H9 (cell line): ENCODE measurements around the gene YPEL5. TPM values are rescaled to one million over a fixed set of nuclear protein-coding genes. Genes with fewer than 3 reads are reported as not detected.

Experiments
- DNase-seq: peaks from one replicate; pipeline ENCODE4 v3.0.0-alpha.2; 2017
- H2AFZ ChIP-seq: one replicate; pipeline ENCODE4 v1.6.1; 2013; ENCODE audit warnings: mild to moderate bottlenecking, low read length, control low read depth, moderate library complexity
- H2AK5ac ChIP-seq: 2 replicates; pipeline ENCODE4 v1.6.1; 2013; ENCODE audit warnings: low read length, control low read depth, mixed read lengths; ENCODE audit not compliant: insufficient read length
- H2BK120ac ChIP-seq: one replicate; pipeline ENCODE4 v1.6.1; 2013; ENCODE audit warnings: low read depth, mild to moderate bottlenecking, low read length, control low read depth, inconsistent platforms; ENCODE audit not compliant: poor library complexity, severe bottlenecking
- H2BK12ac ChIP-seq: 2 replicates; pipeline ENCODE4 v1.6.1; 2013; ENCODE audit warnings: low read length, control low read depth, mixed read lengths, low read depth; ENCODE audit not compliant: insufficient read length
- H2BK15ac ChIP-seq: 2 replicates; pipeline ENCODE4 v1.6.1; 2013; ENCODE audit warnings: low read depth, low read length, control low read depth
- H2BK20ac ChIP-seq: one replicate; pipeline ENCODE4 v1.6.1; 2013; ENCODE audit warnings: low read depth, mild to moderate bottlenecking, low read length, control low read depth, inconsistent platforms; ENCODE audit not compliant: poor library complexity, severe bottlenecking
- H2BK5ac ChIP-seq: 2 replicates; pipeline ENCODE4 v1.6.1; 2013; ENCODE audit warnings: low read length, control low read depth, mixed read lengths; ENCODE audit not compliant: insufficient read length
- H3K14ac ChIP-seq: 2 replicates; pipeline ENCODE4 v1.6.1; 2013; ENCODE audit warnings: low read length, control low read depth; ENCODE audit not compliant: insufficient read depth
- H3K18ac ChIP-seq: 2 replicates; pipeline ENCODE4 v1.6.1; 2013; ENCODE audit warnings: low read depth, mild to moderate bottlenecking, mixed read lengths, low read length, control low read depth; ENCODE audit not compliant: insufficient read length
- H3K23ac ChIP-seq: 2 replicates; pipeline ENCODE4 v1.6.1; 2013; ENCODE audit warnings: low read length, control low read depth, mixed read lengths, low read depth; ENCODE audit not compliant: insufficient read length
- H3K23me2 ChIP-seq: 2 replicates; pipeline ENCODE4 v1.6.1; 2013; ENCODE audit warnings: low read depth, mild to moderate bottlenecking, mixed read lengths, low read length, control low read depth; ENCODE audit not compliant: insufficient read length, poor library complexity, severe bottlenecking
- H3K27ac ChIP-seq: 2 replicates; pipeline ENCODE4 v1.5.1; 2013; ENCODE audit warnings: low read length, control low read depth, mixed read lengths, low read depth; ENCODE audit not compliant: insufficient read length
- H3K27me3 ChIP-seq: 2 replicates; pipeline ENCODE4 v1.6.1; 2013; ENCODE audit warnings: low read length, control low read depth, inconsistent platforms; ENCODE audit not compliant: insufficient read depth
- H3K4ac ChIP-seq: 2 replicates; pipeline ENCODE4 v1.6.1; 2013; ENCODE audit warnings: low read depth, mild to moderate bottlenecking, control low read depth, inconsistent platforms, low read length, moderate library complexity
- H3K4me1 ChIP-seq: 2 replicates; pipeline ENCODE4 v1.6.1; 2013; ENCODE audit warnings: low read length, control low read depth, inconsistent platforms; ENCODE audit not compliant: insufficient read depth
- H3K4me2 ChIP-seq: 2 replicates; pipeline ENCODE4 v1.6.1; 2013; ENCODE audit warnings: low read length, control low read depth, mixed read lengths; ENCODE audit not compliant: insufficient read length, insufficient read depth
- H3K56ac ChIP-seq: 2 replicates; pipeline ENCODE4 v1.6.1; 2013; ENCODE audit warnings: low read depth, mild to moderate bottlenecking, mixed read lengths, low read length, control low read depth; ENCODE audit not compliant: insufficient read length
- H3K79me1 ChIP-seq: 2 replicates; pipeline ENCODE4 v1.6.1; 2013; ENCODE audit warnings: low read depth, mild to moderate bottlenecking, moderate library complexity, low read length, control low read depth, inconsistent platforms; ENCODE audit not compliant: insufficient read depth, poor library complexity, severe bottlenecking
- H3K79me2 ChIP-seq: 2 replicates; pipeline ENCODE4 v1.6.1; 2013; ENCODE audit warnings: low read length, control low read depth, inconsistent platforms; ENCODE audit not compliant: insufficient read depth
- H3K9ac ChIP-seq: 2 replicates; pipeline ENCODE4 v1.6.1; 2013; ENCODE audit warnings: low read length, control low read depth, mixed read lengths; ENCODE audit not compliant: insufficient read length; ENCODE audit errors: extremely low read depth
- H3K9me3 ChIP-seq: one replicate; pipeline ENCODE4 v1.6.1; 2013; ENCODE audit warnings: low read depth, low read length, inconsistent platforms; ENCODE audit not compliant: control insufficient read depth
- H3T11ph ChIP-seq: one replicate; pipeline ENCODE4 v1.6.1; 2013; ENCODE audit warnings: mild to moderate bottlenecking, low read length, control low read depth, inconsistent platforms
- H4K20me1 ChIP-seq: one replicate; pipeline ENCODE4 v1.6.1; 2013; ENCODE audit not compliant: control insufficient read depth, insufficient read length, insufficient read depth
- H4K5ac ChIP-seq: 2 replicates; pipeline ENCODE4 v1.6.1; 2013; ENCODE audit warnings: low read depth, mild to moderate bottlenecking, mixed read lengths, low read length, control low read depth; ENCODE audit not compliant: insufficient read length
- H4K8ac ChIP-seq: replicated peaks from 2 replicates; pipeline ENCODE4 v1.6.1; 2013; ENCODE audit warnings: low read length, control low read depth, mixed read lengths, low read depth; ENCODE audit not compliant: insufficient read length
- H4K91ac ChIP-seq: 2 replicates; pipeline ENCODE4 v1.6.1; 2013; ENCODE audit warnings: low read depth, mild to moderate bottlenecking, moderate library complexity, mixed read lengths, low read length, control low read depth; ENCODE audit not compliant: insufficient read length
- H3K27ac Mint-ChIP-seq, 3 experiments: 2 replicates in 2 of 3; 3 replicates in 1 of 3; pipeline ENCODE4 v1.8.0; 2020 to 2021; ENCODE audit warnings: mixed read lengths in 3 of 3, mild to moderate bottlenecking in 1 of 3, moderate library complexity in 1 of 3
- H3K27me3 Mint-ChIP-seq: 2 replicates; pipeline ENCODE4 v1.8.0; 2021; ENCODE audit warnings: low read depth, mild to moderate bottlenecking, moderate library complexity, mixed read lengths
- H3K36me3 Mint-ChIP-seq, 3 experiments: 2 replicates in 2 of 3; 3 replicates in 1 of 3; pipeline ENCODE4 v1.8.0; 2020 to 2021; ENCODE audit warnings: low read depth in 3 of 3, mixed read lengths in 3 of 3; ENCODE audit not compliant: insufficient read depth in 1 of 3
- H3K4me1 Mint-ChIP-seq, 2 experiments: 2 replicates each; pipeline ENCODE4 v1.8.0; 2020; ENCODE audit warnings: mixed read lengths in 2 of 2
- H3K4me3 Mint-ChIP-seq, 2 experiments: 2 replicates in 1 of 2; 3 replicates in 1 of 2; pipeline ENCODE4 v1.8.0; 2020 to 2021; ENCODE audit warnings: mild to moderate bottlenecking in 2 of 2, mixed read lengths in 2 of 2, moderate library complexity in 1 of 2
- H3K9me3 Mint-ChIP-seq, 2 experiments: 2 replicates in 1 of 2; 3 replicates in 1 of 2; pipeline ENCODE4 v1.8.0; 2020; ENCODE audit warnings: mild to moderate bottlenecking in 2 of 2, mixed read lengths in 2 of 2, moderate library complexity in 1 of 2
- WGBS: extraction: QIAGEN DNeasy Blood & Tissue Kit; methylation state at CpG from one replicate; pipeline ENCODE4 v1.1.7; 2013; ENCODE audit warnings: missing lambda C conversion rate, low lambda C conversion rate, mixed read lengths; ENCODE audit not compliant: insufficient read length; ENCODE audit errors: extremely low coverage; 5-methylcytosine and 5-hydroxymethylcytosine counted together
- total RNA-seq: library from RNA; stranded (reverse); gene quantifications from 2 replicates; pipeline ENCODE4 v1.2.1, GENCODE V29; 2021
- TF ChIP-seq, protein P1 (sequence below): fragments of 200-600 bp; sonication (generic); conservative IDR thresholded peaks from 3 replicates; pipeline ENCODE4 v1.8.0; 2021; ENCODE audit warnings: antibody characterized with exemption, mild to moderate bottlenecking

Gene YPEL5
- total RNA-seq, 1 experiment from 2014 or later, result 28.5 TPM

DNA sequence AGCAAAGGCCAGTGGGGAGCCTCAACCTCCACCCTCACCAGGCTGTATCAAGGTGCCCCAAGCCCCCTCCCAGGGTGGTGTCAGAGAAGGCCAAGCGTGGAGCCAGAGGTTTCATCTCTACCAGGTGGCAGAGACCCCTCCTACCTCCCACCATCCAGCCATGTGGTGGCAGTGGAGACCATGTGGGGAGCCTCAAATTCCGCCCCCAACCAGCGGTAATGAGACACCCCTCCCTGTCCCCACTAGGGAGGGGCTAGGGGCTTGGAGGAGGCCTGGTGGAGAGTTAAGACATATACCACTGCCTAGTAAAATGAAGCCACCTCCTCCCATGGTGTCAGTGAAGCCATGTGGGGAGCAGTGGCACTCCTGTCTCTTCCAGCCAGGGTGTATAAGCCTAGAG is 24.4 kb upstream of the YPEL5 start:
- H4K91ac ChIP-seq, result no peak overlapping the region
- Mint-ChIP-seq H3K27ac (no peak overlapping the region; a peak in 1 of 7 replicates), H3K9me3 (peaks cover 6 to 11% of the 10 kb centered on the region in 2 experiments), H3K27me3 (peaks cover 7% of the 10 kb centered on the region; the same call in 1 of the 2 replicates), H3K4me1 (peaks cover 2 to 3% of the 10 kb centered on the region in 2 experiments; a peak in 1 of 4 replicates), H3K4me3 (no peak overlapping the region), H3K36me3 (peaks cover 0 to 7% (median 1%) of the 10 kb centered on the region in 3 experiments; a peak in 2 of 7 replicates)
- peak; percentile 41 for DNase-seq
- H3K9me3 ChIP-seq, result no peaks in the 10 kb centered on the region
- H2AFZ ChIP-seq, result no peak overlapping the region
- no peaks in the 10 kb centered on the region for H3K4me1 ChIP-seq
- no peak overlapping the region for H3K27ac ChIP-seq
- no peak overlapping the region for H2BK15ac ChIP-seq
- H2BK5ac ChIP-seq, result no peak overlapping the region
- no peaks in the 10 kb centered on the region for H3K79me1 ChIP-seq
- no peak overlapping the region for H3K56ac ChIP-seq
- no peak overlapping the region for H2AK5ac ChIP-seq
- no peak overlapping the region for H2BK120ac ChIP-seq
- H3K4ac ChIP-seq, result no peak overlapping the region
- no peaks in the 10 kb centered on the region for H3K23me2 ChIP-seq
- no peak overlapping the region for H3K4me2 ChIP-seq
- no peaks in the 10 kb centered on the region for H4K20me1 ChIP-seq
- no peak overlapping the region for H3T11ph ChIP-seq
- H3K18ac ChIP-seq, result no peak overlapping the region
- no peaks in the 10 kb centered on the region for H3K27me3 ChIP-seq
- no peak overlapping the region for H4K8ac ChIP-seq
- no CpG with 5 or more reads among the region's 3 CpGs for WGBS
- no peak overlapping the region for H3K23ac ChIP-seq
- H2BK20ac ChIP-seq, result no peak overlapping the region
- TF ChIP-seq, protein P1, sequence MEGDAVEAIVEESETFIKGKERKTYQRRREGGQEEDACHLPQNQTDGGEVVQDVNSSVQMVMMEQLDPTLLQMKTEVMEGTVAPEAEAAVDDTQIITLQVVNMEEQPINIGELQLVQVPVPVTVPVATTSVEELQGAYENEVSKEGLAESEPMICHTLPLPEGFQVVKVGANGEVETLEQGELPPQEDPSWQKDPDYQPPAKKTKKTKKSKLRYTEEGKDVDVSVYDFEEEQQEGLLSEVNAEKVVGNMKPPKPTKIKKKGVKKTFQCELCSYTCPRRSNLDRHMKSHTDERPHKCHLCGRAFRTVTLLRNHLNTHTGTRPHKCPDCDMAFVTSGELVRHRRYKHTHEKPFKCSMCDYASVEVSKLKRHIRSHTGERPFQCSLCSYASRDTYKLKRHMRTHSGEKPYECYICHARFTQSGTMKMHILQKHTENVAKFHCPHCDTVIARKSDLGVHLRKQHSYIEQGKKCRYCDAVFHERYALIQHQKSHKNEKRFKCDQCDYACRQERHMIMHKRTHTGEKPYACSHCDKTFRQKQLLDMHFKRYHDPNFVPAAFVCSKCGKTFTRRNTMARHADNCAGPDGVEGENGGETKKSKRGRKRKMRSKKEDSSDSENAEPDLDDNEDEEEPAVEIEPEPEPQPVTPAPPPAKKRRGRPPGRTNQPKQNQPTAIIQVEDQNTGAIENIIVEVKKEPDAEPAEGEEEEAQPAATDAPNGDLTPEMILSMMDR, result no peak
- H2BK12ac ChIP-seq, result no peak overlapping the region
- no peaks in the 10 kb centered on the region for H3K79me2 ChIP-seq
- H3K9ac ChIP-seq, result no peak overlapping the region
- no peak overlapping the region for H4K5ac ChIP-seq
- H3K14ac ChIP-seq, result no peak overlapping the region
